OCI-LY7 (cell line): ENCODE measurements around the gene HARBI1.

Experiments
- CTCF ChIP-seq: fragments of 200-600 bp; sonication (generic); conservative IDR thresholded peaks from 2 replicates; pipeline ENCODE4 v1.5.1; 2014; ENCODE audit warnings: mild to moderate bottlenecking, antibody characterized with exemption, low read length, moderate library complexity, mixed read lengths
- EZH2phosphoT487 ChIP-seq: fragments of 200-600 bp; sonication (generic); IDR thresholded peaks from 2 replicates; pipeline ENCODE4 v1.6.1; 2018; ENCODE audit warnings: low read depth, borderline replicate concordance, mild to moderate bottlenecking, mixed run types, antibody characterized with exemption, low read length, moderate library complexity, mixed read lengths

DNA sequence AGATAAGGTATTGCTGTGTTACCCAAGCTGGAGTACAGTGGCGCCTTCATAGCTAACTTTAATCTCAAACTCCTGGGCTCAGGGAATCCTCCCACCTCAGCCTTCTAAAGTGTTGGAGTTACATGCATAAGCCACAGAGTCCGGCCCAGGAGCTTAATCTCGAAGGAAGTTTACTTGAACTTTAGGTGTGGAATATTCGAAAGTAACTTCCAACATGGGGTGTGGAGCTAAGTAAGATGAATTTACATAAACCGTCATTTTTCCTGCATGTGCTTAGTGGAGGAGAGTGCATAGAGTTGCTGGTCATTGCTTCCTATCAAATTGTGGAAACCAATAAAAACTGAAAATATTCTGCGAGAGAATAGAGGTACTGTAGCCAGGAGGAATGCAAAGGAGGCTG is 1.8 kb upstream of the HARBI1 start:
- TF ChIP-seq CTCF, result no peak
- no peak for TF ChIP-seq EZH2phosphoT487
